GM19099 (cell line): ENCODE results near the gene IL1RL2.

Experiments used
- POLR2A ChIP-seq: IDR thresholded peaks from 3 replicates; pipeline ENCODE4 v1.6.1; 2011; ENCODE audit warnings: low read depth; ENCODE audit not compliant: insufficient read length; ENCODE audit errors: extremely low read depth

The IL1RL2 gene

GRCh38 chr2:102186791-102187495 is at the start of gene IL1RL2:
IL1RL2 (plus strand) TSS chr2:102187023; CDS start chr2:102187868, 845 bp downstream.
- no peak for TF ChIP-seq POLR2A

- TF ChIP-seq POLR2A, result no peak
These were observed 49.7 kb upstream of the IL1RL2 start for GRCh38 chr2:102137138-102137537.

GRCh38 chr2:102138331-102138730 is 48.5 kb upstream of the IL1RL2 start:
- TF ChIP-seq POLR2A, result no peak

GRCh38 chr2:102139851-102140250 is 47.0 kb upstream of the IL1RL2 start:
- TF ChIP-seq POLR2A, result no peak

GRCh38 chr2:102140377-102140776 is 46.4 kb upstream of the IL1RL2 start:
- TF ChIP-seq POLR2A, result no peak

GRCh38 chr2:102141011-102141943 is 45.5 kb upstream of the IL1RL2 start:
- no peak for TF ChIP-seq POLR2A

GRCh38 chr2:102141970-102142828 is 44.6 kb upstream of the IL1RL2 start, which contains the start of gene IL1R1:
IL1R1 (plus strand) TSS chr2:102142746; CDS start chr2:102157725, 14,979 bp downstream.
- no peak for TF ChIP-seq POLR2A

GRCh38 chr2:102142829-102143449 is 43.9 kb upstream of the IL1RL2 start:
- no peak for TF ChIP-seq POLR2A

GRCh38 chr2:102143450-102143985 is 43.3 kb upstream of the IL1RL2 start:
- no peak for TF ChIP-seq POLR2A

- TF ChIP-seq POLR2A, result no peak
These were observed 42.7 kb upstream of the IL1RL2 start for GRCh38 chr2:102144128-102144527.

GRCh38 chr2:102145107-102145506 is 41.7 kb upstream of the IL1RL2 start:
- no peak for TF ChIP-seq POLR2A

- TF ChIP-seq POLR2A, result no peak
These were observed 40.9 kb upstream of the IL1RL2 start for GRCh38 chr2:102145934-102146333.

GRCh38 chr2:102147935-102148334 is 38.9 kb upstream of the IL1RL2 start:
- TF ChIP-seq POLR2A, result no peak

- TF ChIP-seq POLR2A, result no peak
These were observed 37.6 kb upstream of the IL1RL2 start for GRCh38 chr2:102149243-102149642.
